HCT116 (cell line): ENCODE data around the gene CHST15. TPM values are rescaled to one million over a fixed set of nuclear protein-coding genes. Genes with fewer than 3 reads are reported as not detected.

Source experiments
- ATAC-seq: fragments of 200-7000 bp; cut with Tn5 transposase; 2 replicates; pipeline ENCODE4 v1.9.1; 2020; ENCODE audit warnings: mild to moderate bottlenecking, moderate library complexity
- BruUV-seq: library from RNA; stranded (reverse); fragments of 400-500 nt; replicated peaks from 2 replicates; lab custom pipeline; 2021; lab: Mats Ljungman, UMichigan
- CTCF ChIA-PET: fragments of 300-600 bp; sonication (Branson Sonifier 250); formaldehyde crosslinking; loops from one replicate; lab custom pipeline; 2021; ENCODE audit warnings: antibody characterized with exemption; lab: Charles Lee
- POLR2A ChIA-PET: fragments of 300-600, 350-600 bp; sonication (Branson Sonifier 250); formaldehyde crosslinking; loops from one replicate; lab custom pipeline; 2021; ENCODE audit warnings: antibody characterized with exemption; lab: Charles Lee
- RAD21 ChIA-PET, 2 experiments: fragments of 300-600 bp; sonication (Branson Sonifier 250); formaldehyde crosslinking; loops; one replicate each; lab custom pipeline; 2023; ENCODE audit warnings: low total read pairs in 2 of 2; ENCODE audit not compliant: uncharacterized antibody in 2 of 2, unreplicated experiment in 2 of 2, low non-redundant PET in 1 of 2; lab: Charles Lee
- DNase-seq: peaks from one replicate; pipeline ENCODE4 v3.0.0-alpha.2; 2010; ENCODE audit warnings: low read depth, low spot score
- H2AFZ ChIP-seq: fragments of 200-600 bp; shearing (Covaris generic), sonication (generic); 2 replicates; pipeline ENCODE4 v1.6.1; 2017; ENCODE audit warnings: low read depth, mixed run types, mixed read lengths, antibody characterized with exemption, low read length; ENCODE audit not compliant: poor library complexity, severe bottlenecking
- H3K27ac ChIP-seq: 2 replicates; pipeline ENCODE4 v1.5.1; 2012; ENCODE audit warnings: low read depth, low read length
- H3K27me3 ChIP-seq: fragments of 200-600 bp; sonication (generic); 2 replicates; pipeline ENCODE4 v1.6.1; 2016; ENCODE audit warnings: mixed run types, low read length, mixed read lengths; ENCODE audit not compliant: insufficient read depth
- H3K36me3 ChIP-seq, 2 experiments: fragments of 200-500 bp in 1 of 2; fragments of 200-600 bp in 1 of 2; sonication (Bioruptor generic) in 1 of 2; sonication (generic) in 1 of 2; 2 replicates each; pipeline versions ENCODE4 v1.5.1 to v1.6.1; 2014 to 2016; ENCODE audit warnings: low read length in 2 of 2, inconsistent platforms in 1 of 2, mixed read lengths in 1 of 2, mixed run types in 1 of 2; ENCODE audit not compliant: insufficient read depth in 2 of 2, control insufficient read depth in 1 of 2
- H3K4me1 ChIP-seq, 2 experiments: fragments of 200-600 bp in 1 of 2; sonication (generic) in 1 of 2; 2 replicates each; pipeline versions ENCODE4 v1.5.1 to v1.6.1; 2012 to 2017; ENCODE audit warnings: low read length in 2 of 2, inconsistent platforms in 1 of 2, mild to moderate bottlenecking in 1 of 2, mixed read lengths in 1 of 2, mixed run types in 1 of 2, moderate library complexity in 1 of 2; ENCODE audit not compliant: insufficient read depth in 2 of 2, control insufficient read depth in 1 of 2
- H3K4me2 ChIP-seq: fragments of 200-600 bp; sonication (generic); 2 replicates; pipeline ENCODE4 v1.6.1; 2017; ENCODE audit warnings: mixed run types, low read length, mixed read lengths
- H3K4me3 ChIP-seq, 2 experiments: fragments of 200-600 bp in 1 of 2; sonication (generic) in 1 of 2; replicated peaks in 1 of 2; 2 replicates each; pipeline ENCODE4 v1.5.1; 2011 to 2016; ENCODE audit warnings: low read length in 2 of 2, control low read depth in 1 of 2, low read depth in 1 of 2, mild to moderate bottlenecking in 1 of 2, mixed read lengths in 1 of 2, mixed run types in 1 of 2
- H3K79me2 ChIP-seq: fragments of 200-600 bp; sonication (generic); 2 replicates; pipeline ENCODE4 v1.6.1; 2017; ENCODE audit warnings: mild to moderate bottlenecking, mixed run types, low read length, moderate library complexity, mixed read lengths; ENCODE audit not compliant: insufficient read depth
- H3K9ac ChIP-seq: fragments of 200-600 bp; sonication (generic); 2 replicates; pipeline ENCODE4 v1.6.1; 2016; ENCODE audit warnings: low read length, mixed read lengths
- H3K9me2 ChIP-seq: fragments of 200-600 bp; sonication (generic), shearing (Covaris generic); 2 replicates; pipeline ENCODE4 v1.6.1; 2017; ENCODE audit warnings: mixed run types, mild to moderate bottlenecking, moderate library complexity; ENCODE audit not compliant: insufficient read depth
- H3K9me3 ChIP-seq, 2 experiments: fragments of 200-500 bp in 1 of 2; fragments of 200-600 bp in 1 of 2; sonication (Bioruptor generic) in 1 of 2; sonication (generic) in 1 of 2; 2 replicates each; pipeline ENCODE4 v1.6.1; 2014 to 2017; ENCODE audit warnings: low read length in 2 of 2, mixed read lengths in 2 of 2, inconsistent platforms in 1 of 2, low read depth in 1 of 2, mild to moderate bottlenecking in 1 of 2, mixed run types in 1 of 2, moderate library complexity in 1 of 2; ENCODE audit not compliant: control insufficient read depth in 1 of 2, insufficient read depth in 1 of 2
- H4K20me1 ChIP-seq: fragments of 200-600 bp; sonication (generic), shearing (Covaris generic); 2 replicates; pipeline ENCODE4 v1.6.1; 2017; ENCODE audit warnings: mixed run types, mild to moderate bottlenecking, moderate library complexity; ENCODE audit not compliant: insufficient read depth
- CBX3 ChIP-seq: IDR thresholded peaks from 2 replicates; pipeline ENCODE4 v1.6.1; 2012; ENCODE audit warnings: low read depth
- CEBPB ChIP-seq: IDR thresholded peaks from 2 replicates; pipeline ENCODE4 v1.6.1; 2012; ENCODE audit warnings: low read depth
- CTCF ChIP-seq, 3 experiments: fragments of 200-600 bp in 1 of 3; sonication (generic) in 1 of 3; IDR thresholded peaks in 2 of 3; conservative IDR thresholded peaks in 1 of 3; 2 replicates each; pipeline ENCODE4 v1.5.1; 2012 to 2017; ENCODE audit warnings: low read depth in 2 of 3, low read length in 2 of 3, antibody characterized with exemption in 1 of 3, borderline replicate concordance in 1 of 3, control low read depth in 1 of 3, mild to moderate bottlenecking in 1 of 3, mixed read lengths in 1 of 3, mixed run types in 1 of 3, moderate library complexity in 1 of 3; ENCODE audit not compliant: insufficient read depth in 1 of 3
- EGR1 ChIP-seq: IDR thresholded peaks from 2 replicates; pipeline ENCODE4 v1.6.1; 2012; ENCODE audit warnings: low read depth
- ELF1 ChIP-seq: IDR thresholded peaks from 2 replicates; pipeline ENCODE4 v1.6.1; 2012; ENCODE audit warnings: low read depth, borderline replicate concordance
- EZH2 ChIP-seq: fragments of 200-600 bp; sonication (generic); IDR thresholded peaks from 2 replicates; pipeline ENCODE4 v1.6.1; 2017; ENCODE audit warnings: antibody characterized with exemption, mixed run types
- FOSL1 ChIP-seq: IDR thresholded peaks from 2 replicates; pipeline ENCODE4 v1.6.1; 2012; ENCODE audit warnings: low read depth
- JUND ChIP-seq: IDR thresholded peaks from 2 replicates; pipeline ENCODE4 v1.6.1; 2012
- MAX ChIP-seq: IDR thresholded peaks from 2 replicates; pipeline ENCODE4 v1.6.1; 2012
- POLR2AphosphoS5 ChIP-seq: IDR thresholded peaks from 2 replicates; pipeline ENCODE4 v1.6.1; 2011; ENCODE audit warnings: mild to moderate bottlenecking, low read depth, low read length, moderate library complexity
- REST ChIP-seq: IDR thresholded peaks from 2 replicates; pipeline ENCODE4 v1.6.1; 2012; ENCODE audit warnings: low read depth
- SIN3A ChIP-seq: IDR thresholded peaks from 2 replicates; pipeline ENCODE4 v1.6.1; 2012; ENCODE audit warnings: low read depth
- SP1 ChIP-seq: IDR thresholded peaks from 2 replicates; pipeline ENCODE4 v1.6.1; 2012; ENCODE audit warnings: low read depth
- ZBTB33 ChIP-seq: IDR thresholded peaks from 2 replicates; pipeline ENCODE4 v1.6.1; 2011; ENCODE audit warnings: mild to moderate bottlenecking, low read length, moderate library complexity; ENCODE audit not compliant: insufficient replicate concordance; ENCODE audit errors: extremely low read depth
- ZFX ChIP-seq: fragments of 450-650 bp; IDR thresholded peaks from 2 replicates; pipeline ENCODE4 v1.6.1; 2017
- ZNF274 ChIP-seq: fragments of 200-500 bp; sonication (Bioruptor generic); IDR thresholded peaks from 2 replicates; pipeline ENCODE4 v1.6.1; 2014; ENCODE audit warnings: mild to moderate bottlenecking, low read depth, low read length, inconsistent platforms
- intact Hi-C: fragments of 100-400 bp; cut with micrococcal nuclease; formaldehyde crosslinking; loops from 2 replicates; pipeline ENCODE4 v1.10.0; 2022
- total RNA-seq: library from RNA; stranded (reverse); gene quantifications from one replicate; pipeline ENCODE4 v1.2.1, GENCODE V29; 2021; ENCODE audit not compliant: unreplicated experiment

Gene CHST15
- total RNA-seq, 1 experiment from 2014 or later: 47.2 TPM

- TF ChIP-seq CBX3 (no peak), CEBPB (no peak)
Observed at GRCh38 chr10:124050021-124051015, 43.1 kb downstream of the CHST15 start (continued).

GRCh38 chr10:124049484-124049883 is 43.9 kb downstream of the CHST15 start:
- H3K9me2 ChIP-seq: no peaks in the 10 kb centered on the region
- H3K4me1 ChIP-seq: peaks cover 17 to 37% of the 10 kb centered on the region in 2 experiments
- peak; percentile 54 for DNase-seq
- H3K4me3 ChIP-seq: peak overlapping the region in 1 of 2 experiments; percentile 1; a peak in 1 of 4 replicates
- H3K27ac ChIP-seq: no peak overlapping the region
- no peaks in the 10 kb centered on the region for H3K9me3 ChIP-seq
- ChIA-PET CTCF (no interaction called here), POLR2A (no interaction called here), RAD21 (no interaction called here)
- peak; percentile 87 for ATAC-seq
- peak overlapping the region; percentile 60 for H3K4me2 ChIP-seq
- no peaks in the 10 kb centered on the region for H4K20me1 ChIP-seq
- H3K36me3 ChIP-seq: no peaks in the 10 kb centered on the region; a peak in 1 of 4 replicates
- BruUV-seq: no TSS peak
- peak overlapping the region; percentile 21; the same call in 1 of the 2 replicates for H3K9ac ChIP-seq
- no peak overlapping the region for H2AFZ ChIP-seq
- H3K79me2 ChIP-seq: peaks cover 38% of the 10 kb centered on the region; the same call in 1 of the 2 replicates
- no peaks in the 10 kb centered on the region for H3K27me3 ChIP-seq
- intact Hi-C loops: no loop called here
- no peak for TF ChIP-seq MAX
- TF ChIP-seq ZNF274: no peak
- TF ChIP-seq CTCF (IDR thresholded peaks at IDR 0.05 in 2 of 3, conservative IDR thresholded peaks at IDR 0.05 in 1 of 3; ENCODE audit: borderline replicate concordance in 1 of 3, insufficient read depth in 1 of 3, low read depth in 2 of 3, low read length in 2 of 3): no peak
- TF ChIP-seq ZFX: no peak
- peak; percentile 89 for TF ChIP-seq FOSL1
- no peak for TF ChIP-seq ELF1
- TF ChIP-seq EZH2: no peak
- TF ChIP-seq EGR1: no peak
- peak; percentile 76 for TF ChIP-seq CBX3
- TF ChIP-seq JUND: peak; percentile 85
- no peak for TF ChIP-seq ZBTB33
- TF ChIP-seq POLR2AphosphoS5: peak; percentile 36; the same call in 1 of the 2 replicates
- TF ChIP-seq REST: no peak
- peak; percentile 50; the same call in 1 of the 2 replicates for TF ChIP-seq SP1
- TF ChIP-seq SIN3A: no peak
